Activated CD4-positive, CD25-positive, alpha-beta regulatory T cell treated with anti-CD3 and anti-CD28 coated beads, Interleukin-2, amount 50 U/mL, for 16 hours (primary cell): ENCODE results near the gene FN3KRP.

Experiments used
- DNase-seq: peaks from one replicate; pipeline ENCODE4 v3.0.0-alpha.2; 2020; ENCODE audit warnings: low read depth, low spot score

Gene FN3KRP

DNA sequence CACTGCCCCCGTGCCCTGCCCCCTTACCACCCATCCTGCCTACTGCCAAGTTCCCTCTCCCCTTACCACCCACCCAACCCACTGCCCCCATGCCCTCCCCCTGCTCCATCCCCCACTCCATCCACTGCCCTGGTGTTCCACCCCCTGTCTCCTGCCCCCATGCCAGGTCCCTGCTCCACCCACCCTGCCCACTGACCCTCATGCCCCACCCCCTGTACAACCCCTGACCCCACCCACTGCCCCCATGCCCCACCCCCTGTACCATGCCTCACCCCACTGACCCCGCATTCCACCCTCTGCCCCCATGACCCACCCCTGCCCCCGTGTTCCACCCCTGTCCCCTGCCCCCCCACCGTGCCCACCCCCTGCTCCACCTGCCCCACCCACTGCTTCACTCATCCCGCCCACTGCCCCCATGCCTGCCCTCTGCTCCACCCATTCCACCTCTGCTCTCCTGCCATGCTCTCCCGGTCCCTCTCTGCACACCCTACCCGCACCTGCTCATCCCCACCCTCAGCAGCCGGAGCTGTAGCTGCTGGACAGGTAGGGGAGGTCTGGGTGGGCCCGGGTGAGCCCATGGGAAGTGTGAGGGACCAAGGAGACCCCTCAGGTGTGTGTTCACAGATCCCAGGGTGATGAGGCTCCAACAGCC, 7.4 kb upstream of the FN3KRP start:
- no peak for DNase-seq

DNA sequence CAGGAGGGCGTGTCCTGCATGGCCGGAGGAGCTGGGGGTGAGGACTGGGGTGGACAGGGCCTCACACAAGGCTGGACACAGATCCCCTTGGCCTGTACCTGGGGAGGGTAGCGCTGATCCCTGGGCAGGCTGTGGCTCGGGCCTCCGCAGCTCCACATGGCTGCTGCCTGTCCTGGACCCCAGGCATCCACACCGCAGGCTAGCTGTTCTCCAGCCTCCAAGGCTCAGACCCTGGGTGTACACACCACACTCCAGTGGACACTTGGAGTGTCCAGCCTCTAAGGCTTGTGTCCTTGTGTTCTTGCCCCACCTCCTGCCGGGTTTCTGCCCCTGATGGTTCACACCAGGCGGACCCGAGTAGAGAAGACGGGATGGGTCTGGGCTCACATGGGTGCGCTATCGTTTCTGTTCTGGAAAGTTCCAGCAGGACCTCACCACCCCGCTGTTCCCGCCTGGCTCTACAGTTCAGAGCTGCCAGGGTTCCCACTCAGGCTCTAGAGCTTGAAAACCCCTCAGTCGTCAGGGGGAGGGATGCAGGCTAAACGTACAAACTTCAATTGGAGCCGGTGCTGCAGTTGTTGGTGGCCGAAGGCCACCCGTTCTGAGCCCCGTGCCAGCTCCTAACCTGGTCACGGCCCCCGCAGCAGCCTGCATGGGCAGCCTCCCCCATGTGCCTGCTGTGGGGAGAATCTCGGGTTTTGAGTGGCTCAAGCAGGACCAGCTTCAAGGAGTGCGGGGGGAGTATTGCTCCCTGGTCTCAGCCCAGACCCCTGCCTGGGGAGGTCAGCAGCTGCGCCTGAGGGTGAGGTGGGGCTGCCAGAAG, 6.6 kb upstream of the FN3KRP start:
- DNase-seq, result no peak

GRCh38 chr17:82710499-82711232, 5.8 kb upstream of the FN3KRP start:
- DNase-seq, result no peak

DNA sequence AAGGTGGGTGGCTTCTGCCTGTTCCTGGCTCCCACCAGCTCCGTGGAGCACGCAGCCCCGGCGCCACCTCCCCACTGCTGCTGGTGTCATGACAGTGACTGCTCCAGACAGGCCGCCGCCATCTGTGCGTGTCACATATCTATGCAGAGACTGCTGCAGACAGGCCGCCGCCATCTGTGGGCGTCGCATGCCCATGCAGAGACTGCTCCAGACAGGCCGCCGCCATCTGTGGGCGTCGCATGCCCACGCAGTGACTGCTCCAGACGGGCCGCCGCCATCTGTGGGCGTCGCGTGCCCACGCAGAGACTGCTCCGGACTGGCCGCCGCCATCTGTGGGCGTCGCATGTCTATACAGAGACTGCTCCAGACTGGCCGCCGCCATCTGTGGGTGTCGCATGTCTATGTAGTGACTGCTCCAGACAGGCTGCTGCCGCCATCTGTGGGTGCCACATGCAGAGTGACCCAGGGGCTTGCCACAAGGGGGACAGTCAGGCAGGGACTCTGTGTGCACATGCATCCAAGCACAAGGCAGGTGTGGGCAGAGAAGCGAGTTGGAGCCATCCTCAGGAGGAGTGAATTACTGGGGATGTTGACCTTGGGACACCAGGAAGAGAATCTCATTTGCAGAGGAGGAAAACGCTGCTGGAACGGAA, 3.3 kb upstream of the FN3KRP start:
- no peak for DNase-seq

DNA sequence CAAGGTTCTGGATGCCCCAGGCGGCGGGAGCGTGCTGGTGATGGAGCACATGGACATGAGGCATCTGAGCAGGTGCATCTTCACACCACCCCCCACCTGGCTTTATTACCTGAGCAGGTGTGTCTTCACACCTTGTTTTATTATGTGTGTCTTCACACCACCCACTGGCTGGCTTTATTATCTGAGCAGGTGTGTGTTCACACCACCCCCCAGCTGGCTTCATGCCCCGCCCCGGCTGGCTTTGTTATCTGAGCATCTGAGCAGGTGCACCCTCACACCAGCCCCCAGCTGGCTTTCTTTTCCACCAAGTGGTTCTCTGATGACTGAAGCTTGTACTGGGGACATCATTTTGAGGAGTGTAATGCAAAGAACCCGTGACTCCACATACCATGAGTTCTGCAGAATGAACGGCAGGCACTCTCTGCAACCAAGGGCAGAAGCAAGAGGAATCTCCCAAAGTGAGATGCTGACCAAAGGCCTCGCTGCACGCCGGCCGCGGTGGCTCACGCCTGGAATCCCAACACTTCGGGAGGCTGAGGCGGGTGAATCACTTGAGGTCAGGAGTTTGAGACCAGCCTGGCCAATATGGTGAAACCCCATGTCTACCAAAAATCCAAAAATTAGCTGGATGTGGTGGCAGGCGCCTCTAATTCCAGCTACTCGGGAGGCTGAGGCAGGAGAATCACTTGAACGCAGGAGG, 2.6 kb downstream of the FN3KRP start:
- DNase-seq, result no peak

GRCh38 chr17:82720204-82720603, 3.7 kb downstream of the FN3KRP start:
- no peak for DNase-seq

GRCh38 chr17:82722341-82723013, 6.0 kb downstream of the FN3KRP start:
- DNase-seq, result no peak

DNA sequence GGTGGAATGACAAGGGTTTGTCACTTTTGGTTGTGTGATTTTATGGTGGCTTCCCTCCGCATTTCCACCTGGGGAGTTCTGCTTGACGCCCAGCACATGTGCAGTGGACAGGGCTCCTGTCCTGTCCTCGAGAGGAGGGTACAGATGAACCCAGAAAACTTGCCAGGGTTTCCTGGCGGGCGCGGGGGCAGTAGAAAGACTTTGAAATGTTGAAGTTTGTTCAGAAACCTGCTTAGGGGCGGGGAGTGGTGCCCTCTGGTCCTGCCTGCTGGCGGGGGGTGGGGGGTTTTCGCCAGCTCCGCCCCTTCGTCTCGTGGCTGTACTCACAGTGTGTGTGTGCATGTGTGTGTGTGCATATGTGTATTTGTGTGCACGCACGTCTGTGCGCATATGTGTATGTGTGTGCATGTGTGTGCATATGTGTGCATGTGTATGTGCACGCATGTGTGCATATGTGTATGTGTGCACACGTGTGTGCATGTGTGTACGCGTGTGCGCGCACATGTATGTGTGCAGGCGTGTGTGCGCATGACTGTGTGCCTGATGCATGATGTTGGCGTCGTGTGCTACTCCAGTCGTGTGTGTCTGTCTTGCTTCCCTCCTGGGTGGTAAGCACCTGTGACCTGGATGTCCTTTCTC, 6.8 kb downstream of the FN3KRP start:
- DNase-seq, result no peak

DNA sequence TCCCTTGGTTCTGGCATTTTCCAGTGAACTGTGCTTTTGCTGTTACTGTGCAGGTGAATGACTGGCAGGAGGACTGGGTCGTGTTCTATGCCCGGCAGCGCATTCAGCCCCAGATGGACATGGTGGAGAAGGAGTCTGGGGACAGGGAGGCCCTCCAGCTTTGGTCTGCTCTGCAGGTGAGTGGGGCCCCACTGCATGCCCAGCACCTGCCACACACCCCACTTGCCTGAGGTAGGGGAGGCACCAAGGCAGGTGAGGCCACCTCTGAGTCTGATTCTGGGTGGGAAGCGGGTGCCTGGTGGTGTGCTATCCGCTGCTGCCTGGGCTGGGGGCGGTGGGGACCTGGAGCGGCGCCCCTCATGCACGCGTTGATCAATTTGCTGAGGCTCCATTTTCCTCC, 9.9 kb downstream of the FN3KRP start:
- no peak for DNase-seq

DNA sequence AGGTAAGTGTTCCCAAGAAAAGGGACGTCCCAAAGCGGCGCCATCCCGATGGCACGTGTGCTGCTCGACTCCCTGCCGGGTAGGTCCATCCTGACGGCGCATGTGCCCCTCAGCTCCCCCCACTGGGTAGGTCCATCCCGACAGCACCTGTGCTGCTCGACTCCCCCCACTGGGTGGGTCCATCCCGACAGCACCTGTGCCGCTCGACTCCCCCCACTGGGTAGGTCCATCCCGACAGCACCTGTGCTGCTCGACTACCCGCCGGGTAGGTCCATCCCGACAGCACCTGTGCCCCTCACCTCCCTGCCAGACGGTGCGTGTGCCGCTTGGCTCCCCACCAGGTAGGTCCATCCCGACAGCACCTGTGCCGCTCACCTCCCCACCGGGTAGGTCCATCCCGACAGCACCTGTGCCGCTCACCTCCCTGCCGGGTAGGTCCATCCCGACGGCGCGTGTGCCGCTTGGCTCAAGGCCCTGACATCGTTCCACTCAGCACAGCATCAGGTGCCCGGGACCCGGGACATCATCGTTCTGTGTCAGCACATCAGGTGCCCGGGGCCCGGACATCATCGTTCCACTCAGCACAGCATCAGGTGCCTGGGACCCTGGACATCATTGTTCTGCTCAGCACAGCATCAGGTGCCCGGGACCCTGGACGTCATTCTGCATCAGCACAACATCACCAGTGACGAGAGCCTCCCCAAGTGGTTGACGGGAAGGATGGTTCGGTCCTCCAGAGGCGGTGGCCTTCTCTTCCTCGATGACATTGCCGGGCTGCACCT, 13.2 kb downstream of the FN3KRP start:
- DNase-seq, result no peak

- DNase-seq, result no peak
Observed at GRCh38 chr17:82732118-82732743, 15.7 kb downstream of the FN3KRP start.

- DNase-seq, result no peak
Observed at GRCh38 chr17:82734987-82735866, 18.7 kb downstream of the FN3KRP start, which contains the start of gene FN3K. Gene FN3K (plus strand): TSS chr17:82735615. CDS start chr17:82735637, 22 bp downstream.

- no peak for DNase-seq
Observed at GRCh38 chr17:82736511-82737185, 20.1 kb downstream of the FN3KRP start.

DNA sequence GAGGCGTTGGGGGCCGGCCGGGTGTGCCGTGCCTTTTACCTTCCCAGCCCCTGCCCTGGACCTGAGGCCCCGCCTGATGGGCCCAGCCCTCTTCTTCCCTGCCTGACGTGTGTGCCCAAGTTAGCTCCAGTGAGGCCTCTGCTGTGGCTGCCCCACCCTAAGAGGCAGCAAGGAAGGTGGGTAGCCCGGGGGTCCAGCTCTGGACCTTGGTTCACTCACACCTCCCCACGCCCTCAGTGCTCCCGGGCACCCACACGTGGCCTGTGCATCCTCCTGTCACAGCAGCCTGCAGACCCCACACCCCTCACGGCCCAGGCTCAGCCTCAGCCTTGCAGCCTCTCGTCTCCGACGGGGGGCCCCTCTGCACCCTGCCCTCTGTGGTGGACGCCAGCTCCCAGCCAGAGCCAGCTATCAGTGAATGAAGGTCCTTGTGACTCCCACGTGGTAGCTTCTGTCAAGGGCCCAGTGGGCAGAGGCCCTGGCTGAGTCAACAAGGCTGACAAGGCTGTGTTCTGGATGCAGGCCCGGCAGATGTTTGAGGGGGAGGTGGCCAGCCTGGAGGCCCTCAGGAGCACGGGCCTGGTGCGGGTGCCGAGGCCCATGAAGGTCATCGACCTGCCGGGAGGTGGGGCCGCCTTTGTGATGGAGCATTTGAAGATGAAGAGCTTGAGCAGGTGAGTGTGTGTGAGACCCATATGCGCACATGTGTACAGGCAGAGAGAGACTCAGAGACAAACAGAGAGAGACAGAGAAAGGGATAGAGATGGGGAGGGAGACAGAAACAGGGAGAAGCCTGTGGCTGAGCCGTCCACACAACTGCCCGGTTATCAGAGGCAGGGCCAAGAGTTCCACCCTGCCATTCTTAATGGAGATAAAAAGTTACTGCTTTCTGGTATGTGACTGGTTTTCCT, 21.7 kb downstream of the FN3KRP start:
- no peak for DNase-seq

GRCh38 chr17:82740906-82741759, 24.6 kb downstream of the FN3KRP start:
- DNase-seq, result no peak
